Stimulated activated CD4-positive, alpha-beta T cell treated with anti-CD3 and anti-CD28 coated beads, TNF-alpha, amount 100 ng/mL, for 1 hour (primary cell): ENCODE data around the gene RIMS1.

Experiments used
- DNase-seq, 3 donors: peaks; one replicate each; pipeline ENCODE4 v3.0.0-alpha.2; 2020; ENCODE audit warnings: low read depth in 3 of 3, low spot score in 1 of 3

RIMS1 gene

GRCh38 chr6:72084992-72085569, 198.7 kb downstream of the RIMS1 start:
- DNase-seq, result no peak

- DNase-seq, result no peak
Measured at GRCh38 chr6:72094506-72094905, 208.2 kb downstream of the RIMS1 start.

GRCh38 chr6:72102561-72102960, 216.2 kb downstream of the RIMS1 start:
- DNase-seq, result no peak

- DNase-seq, result no peak
Measured at GRCh38 chr6:72111611-72112010, 225.3 kb downstream of the RIMS1 start.

GRCh38 chr6:72130327-72130726, 244.0 kb downstream of the RIMS1 start:
- DNase-seq, result no peak

GRCh38 chr6:72132427-72132826, 246.1 kb downstream of the RIMS1 start:
- DNase-seq, result no peak

GRCh38 chr6:72132851-72133250, 246.5 kb downstream of the RIMS1 start:
- no peak for DNase-seq

GRCh38 chr6:72133324-72133723, 247.0 kb downstream of the RIMS1 start:
- DNase-seq, result no peak

- DNase-seq, result no peak
Measured at GRCh38 chr6:72140795-72141194, 254.4 kb downstream of the RIMS1 start.

- no peak for DNase-seq
Measured at GRCh38 chr6:72149715-72150114, 263.4 kb downstream of the RIMS1 start.

- DNase-seq, result no peak
Measured at GRCh38 chr6:72151742-72152141, 265.4 kb downstream of the RIMS1 start.

- DNase-seq, result no peak
Measured at GRCh38 chr6:72175916-72176315, 289.6 kb downstream of the RIMS1 start.

GRCh38 chr6:72182337-72183246, 296.2 kb downstream of the RIMS1 start:
- no peak for DNase-seq

- no peak for DNase-seq
Measured at GRCh38 chr6:72203983-72204382, 317.6 kb downstream of the RIMS1 start.

- no peak for DNase-seq
Measured at GRCh38 chr6:72205500-72205899, 319.1 kb downstream of the RIMS1 start.

- no peak for DNase-seq
Measured at GRCh38 chr6:72206606-72207005, 320.3 kb downstream of the RIMS1 start.

- no peak for DNase-seq
Measured at GRCh38 chr6:72212686-72213085, 326.3 kb downstream of the RIMS1 start.

- DNase-seq, result no peak
Measured at GRCh38 chr6:72213654-72214053, 327.3 kb downstream of the RIMS1 start.

- no peak for DNase-seq
Measured at GRCh38 chr6:72216222-72217068, 330.1 kb downstream of the RIMS1 start.

GRCh38 chr6:72217626-72218025, 331.3 kb downstream of the RIMS1 start:
- no peak for DNase-seq

GRCh38 chr6:72218125-72218524, 331.8 kb downstream of the RIMS1 start:
- no peak for DNase-seq

- no peak for DNase-seq
Measured at GRCh38 chr6:72219536-72219935, 333.2 kb downstream of the RIMS1 start.
